HEK293T (cell line): ENCODE measurements around the gene LRR1.

Experiments used
- CTCF ChIA-PET: fragments of 350-600 bp; formaldehyde crosslinking; extraction: SDS; loops from one replicate; lab custom pipeline; 2021; ENCODE audit warnings: antibody characterized with exemption, inconsistent platforms; lab: Yijun Ruan, JAX
- POLR2A ChIA-PET: fragments of 350-600 bp; formaldehyde crosslinking; extraction: SDS; loops from one replicate; lab custom pipeline; 2020; ENCODE audit warnings: antibody characterized with exemption, inconsistent platforms; lab: Yijun Ruan, JAX
- DNase-seq: peaks from one replicate; pipeline ENCODE4 v3.0.0; 2012; ENCODE audit warnings: mixed read lengths; ENCODE audit errors: extremely low spot score
- ARNT ChIP-seq: fragments of 450-650 bp; IDR thresholded peaks from 2 replicates; pipeline ENCODE4 v1.6.1; 2017; ENCODE audit warnings: mild to moderate bottlenecking
- BHLHE40 ChIP-seq: fragments of 450-650 bp; IDR thresholded peaks from 2 replicates; pipeline ENCODE4 v1.6.1; 2016; ENCODE audit warnings: mild to moderate bottlenecking, moderate library complexity, borderline replicate concordance
- CTBP1 ChIP-seq: fragments of 450-650 bp; IDR thresholded peaks from 2 replicates; pipeline ENCODE4 v1.6.1; 2016; ENCODE audit warnings: borderline replicate concordance
- ELF4 ChIP-seq: fragments of 450-650 bp; IDR thresholded peaks from 2 replicates; pipeline ENCODE4 v1.6.1; 2017; ENCODE audit warnings: antibody characterized with exemption
- FOXA1 ChIP-seq: fragments of 450-650 bp; IDR thresholded peaks from 2 replicates; pipeline ENCODE4 v1.6.1; 2016; ENCODE audit warnings: mild to moderate bottlenecking
- FOXK2 ChIP-seq: fragments of 450-650 bp; IDR thresholded peaks from 2 replicates; pipeline ENCODE4 v1.6.1; 2016; ENCODE audit warnings: mild to moderate bottlenecking
- FOXM1 ChIP-seq: fragments of 450-650 bp; IDR thresholded peaks from 2 replicates; pipeline ENCODE4 v1.6.1; 2017; ENCODE audit warnings: mild to moderate bottlenecking, borderline replicate concordance
- HDGF ChIP-seq: fragments of 450-650 bp; IDR thresholded peaks from 2 replicates; pipeline ENCODE4 v1.6.1; 2017; ENCODE audit warnings: antibody characterized with exemption, borderline replicate concordance
- L3MBTL2 ChIP-seq: fragments of 450-650 bp; conservative IDR thresholded peaks from 2 replicates; pipeline ENCODE4 v1.6.1; 2016; ENCODE audit warnings: mild to moderate bottlenecking
- LEF1 ChIP-seq: fragments of 450-650 bp; IDR thresholded peaks from 2 replicates; pipeline ENCODE4 v1.6.1; 2017; ENCODE audit warnings: mild to moderate bottlenecking, borderline replicate concordance
- NFRKB ChIP-seq: fragments of 450-650 bp; IDR thresholded peaks from 2 replicates; pipeline ENCODE4 v1.6.1; 2016; ENCODE audit warnings: mild to moderate bottlenecking, moderate library complexity
- SP1 ChIP-seq: fragments of 450-650 bp; IDR thresholded peaks from 2 replicates; pipeline ENCODE4 v1.6.1; 2017
- SUZ12 ChIP-seq: fragments of 450-650 bp; IDR thresholded peaks from 2 replicates; pipeline ENCODE4 v1.6.1; 2016; ENCODE audit warnings: mild to moderate bottlenecking
- TARDBP ChIP-seq: fragments of 450-650 bp; IDR thresholded peaks from 2 replicates; pipeline ENCODE4 v1.6.1; 2016
- ZNF384 ChIP-seq: fragments of 450-650 bp; IDR thresholded peaks from 2 replicates; pipeline ENCODE4 v1.6.1; 2016
- TF ChIP-seq, protein P1 (sequence below): fragments of 450-650 bp; IDR thresholded peaks from 2 replicates; pipeline ENCODE4 v1.6.1; 2016

Gene LRR1

DNA sequence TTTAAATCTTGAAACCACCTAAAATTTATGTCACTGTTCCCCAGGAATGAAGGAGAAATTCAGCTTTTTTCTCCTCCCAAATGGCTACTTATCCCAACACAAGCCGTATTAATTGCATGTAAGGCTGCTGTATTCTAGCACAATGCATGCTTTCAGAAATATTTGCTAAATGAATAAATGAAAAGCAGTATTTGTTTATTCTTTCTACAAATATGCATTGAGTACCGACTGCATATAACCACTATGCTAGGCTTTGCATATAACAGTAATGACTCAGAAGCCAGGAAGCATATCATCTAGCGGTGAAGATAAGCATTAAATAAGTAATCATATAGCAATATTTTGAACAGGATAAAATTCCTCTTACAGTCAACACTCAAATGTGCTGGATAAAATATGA lies 5.7 kb upstream of the LRR1 start:
- TF ChIP-seq FOXM1 = no peak
- TF ChIP-seq FOXK2 = no peak
- no peak for TF ChIP-seq NFRKB
- no peak for TF ChIP-seq TARDBP
- no peak for TF ChIP-seq FOXA1
- TF ChIP-seq CTBP1 = no peak
- TF ChIP-seq L3MBTL2 = no peak
- TF ChIP-seq ARNT = no peak
- no peak for TF ChIP-seq SP1
- no peak for TF ChIP-seq ZNF384
- TF ChIP-seq, protein P1, sequence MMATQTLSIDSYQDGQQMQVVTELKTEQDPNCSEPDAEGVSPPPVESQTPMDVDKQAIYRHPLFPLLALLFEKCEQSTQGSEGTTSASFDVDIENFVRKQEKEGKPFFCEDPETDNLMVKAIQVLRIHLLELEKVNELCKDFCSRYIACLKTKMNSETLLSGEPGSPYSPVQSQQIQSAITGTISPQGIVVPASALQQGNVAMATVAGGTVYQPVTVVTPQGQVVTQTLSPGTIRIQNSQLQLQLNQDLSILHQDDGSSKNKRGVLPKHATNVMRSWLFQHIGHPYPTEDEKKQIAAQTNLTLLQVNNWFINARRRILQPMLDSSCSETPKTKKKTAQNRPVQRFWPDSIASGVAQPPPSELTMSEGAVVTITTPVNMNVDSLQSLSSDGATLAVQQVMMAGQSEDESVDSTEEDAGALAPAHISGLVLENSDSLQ = no peak
- no peak for TF ChIP-seq HDGF
- no peak for TF ChIP-seq BHLHE40
- TF ChIP-seq ELF4 = no peak
- no peak for TF ChIP-seq SUZ12
- no peak for TF ChIP-seq LEF1
- POLR2A ChIA-PET = interaction anchor here (3.3 kb wide), 1 partner anchor 28 kb away, joined by 33 read pairs; the partner anchor contains the start of genes MGAT2 and RPL36AL
- no peak for DNase-seq
- CTCF ChIA-PET = interaction anchor here (0.5 kb wide), 1 partner anchor 17 kb away, joined by 3 read pairs; no protein-coding TSS in a partner anchor

DNA sequence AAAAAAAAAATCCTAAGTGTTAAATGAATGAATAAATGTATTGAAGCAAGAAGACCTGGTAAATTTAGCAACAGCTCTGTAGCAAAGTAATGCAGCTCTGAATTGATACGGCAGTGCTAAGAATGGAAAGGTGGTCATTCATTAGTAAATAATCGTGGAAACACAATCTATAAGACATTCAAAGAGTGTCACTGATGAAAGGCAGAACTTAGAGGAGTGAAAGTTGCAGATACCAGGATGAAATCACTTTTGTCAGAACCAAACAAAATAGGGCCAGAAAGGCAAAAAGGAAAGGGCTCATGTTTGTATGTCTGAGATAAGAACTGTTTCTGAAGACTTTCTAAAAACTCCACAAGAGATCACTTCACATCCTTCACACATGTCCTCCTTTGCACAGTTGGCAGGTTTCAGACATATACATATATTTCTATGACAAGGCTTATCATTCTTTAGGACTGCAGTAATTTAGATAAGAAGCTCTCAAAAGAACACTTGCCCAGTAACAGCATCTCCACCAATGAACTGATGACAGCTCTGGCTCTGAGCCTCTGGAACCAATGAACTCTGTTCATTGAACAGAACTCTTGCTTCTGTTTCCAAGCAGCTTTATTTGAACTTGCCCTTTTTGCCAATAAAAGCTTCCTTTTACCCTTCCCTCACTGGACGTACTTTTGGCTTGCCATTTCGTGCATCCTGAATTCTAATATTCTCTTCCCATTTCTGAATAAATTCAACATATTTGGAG lies 4.2 kb upstream of the LRR1 start:
- no peak for TF ChIP-seq NFRKB
- no peak for TF ChIP-seq BHLHE40
- TF ChIP-seq HDGF = no peak
- TF ChIP-seq CTBP1 = no peak
- TF ChIP-seq, protein P1 = no peak
- TF ChIP-seq FOXK2 = no peak
- TF ChIP-seq FOXA1 = no peak
- no peak for TF ChIP-seq SUZ12
- TF ChIP-seq ZNF384 = no peak
- no peak for TF ChIP-seq LEF1
- TF ChIP-seq ARNT = no peak
- no peak for TF ChIP-seq TARDBP
- TF ChIP-seq L3MBTL2 = no peak
- no peak for TF ChIP-seq ELF4
- ChIA-PET CTCF (interaction anchor here (2.7 kb wide), 1 partner anchor 8 kb away, joined by 16 read pairs; the partner anchor contains the start of gene RPS29), POLR2A (interaction anchor here (1.1 to 3.3 kb wide), 7 partner anchors 9 to 406 kb away, joined by 3 to 40 read pairs (median 6); partner anchors contain the start of genes MGAT2, POLE2, RPL36AL and RPS29)
- DNase-seq = peak; percentile 31

- DNase-seq = no peak
- TF ChIP-seq FOXM1 (no peak), FOXK2 (no peak), TARDBP (no peak), LEF1 (no peak), SUZ12 (no peak), HDGF (no peak), BHLHE40 (no peak), SP1 (no peak), ZNF384 (no peak), ARNT (no peak), L3MBTL2 (no peak), CTBP1 (no peak), FOXA1 (no peak), NFRKB (no peak), ELF4 (no peak)
- TF ChIP-seq, protein P1 = no peak; the same call in 1 of the 2 replicates
- CTCF ChIA-PET = interaction anchor here (0.5 to 0.9 kb wide), 2 partner anchors 11 to 34 kb away, joined by 5 to 8 read pairs; no protein-coding TSS in a partner anchor
- POLR2A ChIA-PET = interaction anchor here (1.3 to 3.3 kb wide), 7 partner anchors 12 to 254 kb away, joined by 3 to 37 read pairs (median 6); partner anchors contain the start of genes DNAAF2, KLHDC2, MGAT2 and NEMF
Observed at GRCh38 chr14:49598189-49598484, 603 bp upstream of the LRR1 start.

DNA sequence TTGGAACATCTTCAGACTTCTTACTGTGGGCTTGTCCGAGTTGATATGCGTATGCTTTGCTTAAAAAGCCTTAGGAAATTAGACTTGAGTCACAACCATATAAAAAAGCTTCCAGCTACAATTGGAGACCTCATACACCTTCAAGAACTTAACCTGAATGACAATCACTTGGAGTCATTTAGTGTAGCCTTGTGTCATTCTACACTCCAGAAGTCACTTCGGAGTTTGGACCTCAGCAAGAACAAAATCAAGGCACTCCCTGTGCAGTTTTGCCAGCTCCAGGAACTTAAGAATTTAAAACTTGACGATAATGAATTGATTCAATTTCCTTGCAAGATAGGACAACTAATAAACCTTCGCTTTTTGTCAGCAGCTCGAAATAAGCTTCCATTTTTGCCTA lies 8.8 kb downstream of the LRR1 start:
- CTCF ChIA-PET = no interaction called here
- TF ChIP-seq FOXM1 (no peak), NFRKB (no peak), BHLHE40 (no peak), ZNF384 (no peak), TARDBP (no peak), HDGF (no peak), LEF1 (no peak), CTBP1 (no peak), FOXA1 (no peak), ELF4 (no peak), ARNT (no peak), SUZ12 (no peak), SP1 (no peak), L3MBTL2 (no peak)
- TF ChIP-seq, protein P1 = no peak
- no peak for DNase-seq
- POLR2A ChIA-PET = interaction anchor here (1.6 kb wide), 1 partner anchor 13 kb away, joined by 7 read pairs; the partner anchor contains the start of genes MGAT2 and RPL36AL

DNA sequence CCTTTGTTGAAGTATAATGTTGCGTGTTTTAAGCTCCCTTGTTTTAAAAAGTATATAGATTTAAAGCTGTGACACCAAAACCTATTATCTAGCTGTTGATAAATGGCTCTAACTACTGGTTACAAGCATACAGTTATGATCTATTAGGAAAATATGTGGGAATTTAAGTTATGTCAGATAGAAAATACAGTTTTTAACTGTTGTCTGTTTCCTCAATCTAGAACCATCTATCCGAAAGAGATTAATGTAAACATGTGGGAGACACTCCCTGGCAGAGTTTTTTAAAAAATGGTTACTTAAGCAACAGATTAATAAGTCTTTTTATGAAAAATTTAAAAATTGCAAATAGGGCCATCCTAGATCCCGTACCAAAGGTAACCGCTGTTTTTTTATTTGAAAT lies 13.5 kb downstream of the LRR1 start:
- no peak for TF ChIP-seq SUZ12
- TF ChIP-seq, protein P1 = no peak
- CTCF ChIA-PET = interaction anchor here (0.6 kb wide), 1 partner anchor 21 kb away, joined by 3 read pairs; no protein-coding TSS in a partner anchor
- DNase-seq = no peak
- POLR2A ChIA-PET = interaction anchor here (0.6 to 2.0 kb wide), 2 partner anchors 8 to 9 kb away, joined by 3 to 14 read pairs; partner anchors contain the start of genes MGAT2 and RPL36AL
